IPS-15b (cell line): ENCODE measurements around the gene ZNF444.
"Not testable (repeated sequence)": the region's sequence is repeated elsewhere in the genome, so short reads cannot be mapped to it uniquely, and the experiment has no call there.

ENCODE experiments used
- H3K27me3 ChIP-seq: one replicate; pipeline ENCODE4 v1.6.1; 2013; ENCODE audit warnings: low read length; ENCODE audit not compliant: control insufficient read depth, insufficient read depth
- H3K36me3 ChIP-seq: one replicate; pipeline ENCODE4 v1.6.1; 2013; ENCODE audit warnings: low read length; ENCODE audit not compliant: control insufficient read depth, insufficient read depth
- H3K4me1 ChIP-seq: one replicate; pipeline ENCODE4 v1.6.1; 2013; ENCODE audit warnings: mild to moderate bottlenecking, low read length; ENCODE audit not compliant: control insufficient read depth, insufficient read depth
- H3K4me3 ChIP-seq: one replicate; pipeline ENCODE4 v1.5.1; 2013; ENCODE audit warnings: low read depth, low read length
- H3K9ac ChIP-seq: one replicate; pipeline ENCODE4 v1.6.1; 2013; ENCODE audit warnings: low read depth, mild to moderate bottlenecking, low read length
- H3K9me3 ChIP-seq: one replicate; pipeline ENCODE4 v1.6.1; 2013; ENCODE audit warnings: mild to moderate bottlenecking, low read length; ENCODE audit not compliant: control insufficient read depth, insufficient read depth

The ZNF444 gene

DNA sequence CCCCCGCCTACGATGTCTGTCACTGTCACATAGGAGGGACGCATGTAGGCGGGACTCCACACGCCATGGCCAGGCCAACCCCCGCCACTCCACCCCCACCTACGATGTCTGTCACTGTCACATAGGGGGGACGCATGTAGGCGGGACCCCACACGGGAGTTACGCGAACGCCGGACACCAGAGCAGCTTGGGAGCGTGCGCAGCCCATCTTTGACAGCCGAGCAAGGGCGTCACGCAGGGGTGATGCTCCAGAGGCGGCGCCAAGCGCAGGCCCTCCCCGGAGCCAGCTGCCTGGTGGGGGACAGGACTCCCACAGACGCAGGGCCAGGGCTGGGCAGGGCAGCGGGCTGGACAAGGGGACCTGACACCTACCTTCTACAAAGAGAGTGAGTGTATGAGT lies 40.0 kb upstream of the ZNF444 start:
- H3K4me1 ChIP-seq = peaks cover under 1% of the 10 kb centered on the region
- H3K27me3 ChIP-seq = no peaks in the 10 kb centered on the region
- no peak overlapping the region for H3K4me3 ChIP-seq
- no peaks in the 10 kb centered on the region for H3K9me3 ChIP-seq
- peaks cover 38% of the 10 kb centered on the region for H3K36me3 ChIP-seq
- H3K9ac ChIP-seq = no peak overlapping the region

DNA sequence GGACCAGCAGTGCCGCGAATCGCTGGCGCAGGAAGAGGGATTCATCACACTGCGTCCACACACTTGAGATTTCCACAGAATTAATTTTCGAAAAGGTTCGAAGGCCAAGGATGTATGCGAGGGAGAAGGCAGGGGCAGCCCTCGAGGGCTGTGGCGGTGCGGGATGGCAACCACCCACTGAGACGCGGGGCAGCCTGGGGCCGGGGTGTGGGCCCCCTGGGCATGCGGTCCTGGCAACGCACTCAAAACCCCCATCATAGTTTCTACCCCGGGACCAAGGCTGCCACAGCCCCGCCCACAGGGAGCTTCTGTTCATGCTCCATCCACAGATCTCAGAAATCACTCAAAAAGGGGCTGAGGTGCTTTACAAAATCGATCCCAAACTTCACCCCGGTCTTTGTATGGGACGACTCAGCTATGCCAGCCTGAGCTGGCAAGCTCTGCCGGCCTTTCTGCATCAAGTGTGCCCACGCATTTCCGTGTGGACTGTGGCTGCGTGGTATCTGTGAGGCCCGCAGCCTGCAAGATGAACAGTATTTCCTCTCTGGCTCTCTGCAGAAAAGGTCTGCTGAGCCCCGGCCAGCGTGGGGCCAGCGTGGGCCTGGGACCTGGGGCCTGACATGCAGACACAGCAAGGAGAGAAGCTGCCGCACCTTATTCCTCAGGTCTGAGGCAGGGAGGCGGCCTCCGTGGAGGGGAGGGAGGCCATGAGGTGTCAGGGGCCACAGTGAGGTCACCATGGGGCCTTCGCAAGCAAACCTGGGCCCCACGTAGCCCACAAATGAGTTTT lies 39.1 kb upstream of the ZNF444 start:
- H3K27me3 ChIP-seq = no peaks in the 10 kb centered on the region
- no peaks in the 10 kb centered on the region for H3K9me3 ChIP-seq
- H3K4me3 ChIP-seq = no peak overlapping the region
- H3K36me3 ChIP-seq = peaks cover 36% of the 10 kb centered on the region
- H3K9ac ChIP-seq = no peak overlapping the region
- H3K4me1 ChIP-seq = peaks cover 4% of the 10 kb centered on the region

DNA sequence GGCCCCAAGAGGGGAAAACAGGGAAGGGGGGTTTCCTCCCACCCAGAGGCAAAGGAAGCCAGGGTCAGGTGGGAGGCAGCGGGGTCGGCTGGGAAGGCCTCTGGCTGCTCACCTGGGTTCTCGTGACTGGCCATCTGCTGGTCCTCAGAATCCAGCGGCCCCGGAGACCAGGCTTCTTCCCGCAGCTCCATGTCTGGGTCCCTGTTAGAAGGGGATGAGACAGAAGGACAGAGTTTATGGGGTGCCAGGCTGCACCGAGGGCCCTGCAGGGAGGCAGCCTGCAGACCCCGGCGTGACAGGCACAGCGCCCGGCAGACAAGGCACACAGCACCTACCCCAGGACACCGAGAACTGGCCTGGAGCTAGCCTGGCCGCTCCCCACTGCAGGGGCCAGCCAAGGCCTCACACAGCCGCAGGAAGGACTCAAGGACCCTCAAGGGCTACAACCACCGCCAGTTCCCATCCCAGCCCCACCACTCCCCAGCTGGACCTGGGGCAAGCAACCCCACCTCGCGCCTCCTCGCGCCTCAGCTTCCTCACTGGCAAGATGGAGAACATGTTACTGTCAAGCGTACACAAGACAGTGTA lies 38.0 kb upstream of the ZNF444 start:
- Histone ChIP-seq H3K9ac (no peak overlapping the region), H3K27me3 (no peaks in the 10 kb centered on the region), H3K4me1 (peaks cover 6% of the 10 kb centered on the region), H3K36me3 (peaks cover 32% of the 10 kb centered on the region), H3K9me3 (no peaks in the 10 kb centered on the region), H3K4me3 (no peak overlapping the region)

DNA sequence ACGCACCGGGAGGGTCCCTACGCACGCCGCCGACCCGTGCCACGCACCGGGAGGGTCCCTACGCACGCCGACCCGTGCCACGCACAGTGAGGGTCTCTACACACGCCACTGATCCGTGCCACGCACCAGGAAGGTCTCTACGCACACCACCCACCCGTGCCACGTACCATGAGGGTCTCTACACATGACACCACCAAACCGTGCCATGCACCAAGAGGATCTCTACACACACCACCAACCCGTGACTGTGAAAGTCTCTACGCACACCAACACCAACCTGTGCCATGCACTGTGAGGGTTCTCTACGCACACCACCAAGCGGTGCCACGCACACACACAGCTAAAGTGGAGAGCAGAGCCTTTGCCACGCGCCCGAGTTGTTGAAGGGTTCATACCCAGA lies 36.7 kb upstream of the ZNF444 start:
- Histone ChIP-seq H3K9ac (no peak overlapping the region), H3K27me3 (no peaks in the 10 kb centered on the region), H3K36me3 (peaks cover 22% of the 10 kb centered on the region), H3K9me3 (no peaks in the 10 kb centered on the region), H3K4me1 (peaks cover 14% of the 10 kb centered on the region), H3K4me3 (no peak overlapping the region)

DNA sequence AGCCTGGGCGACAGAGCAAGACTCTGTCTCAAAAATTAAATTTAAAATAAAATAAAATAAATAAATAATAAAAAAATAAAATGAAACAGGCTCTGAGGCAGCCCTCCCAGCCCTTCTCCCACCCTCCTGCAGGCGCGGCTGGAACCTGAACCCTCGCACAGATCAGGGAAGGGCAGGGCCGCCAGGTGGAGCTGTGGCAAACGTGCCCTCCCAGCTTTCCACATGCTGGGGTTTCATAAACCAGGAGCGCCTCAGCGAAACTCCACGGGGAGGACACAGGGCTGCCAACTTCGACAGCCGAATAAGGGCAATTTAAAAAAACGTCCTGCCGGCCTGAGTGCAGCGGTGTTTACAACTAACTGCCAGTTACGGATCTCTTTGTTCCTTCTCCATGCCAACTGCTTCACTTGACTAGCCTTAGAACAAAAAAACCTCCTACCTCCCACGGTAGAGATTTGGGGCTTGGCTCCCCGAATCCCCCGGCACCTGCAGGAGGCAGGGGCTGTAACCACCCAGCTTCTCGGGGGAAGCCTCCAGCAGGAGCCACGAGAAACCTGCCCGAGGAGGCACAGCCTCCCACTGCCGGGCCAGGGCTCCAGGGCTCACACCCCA lies 35.9 kb upstream of the ZNF444 start:
- Histone ChIP-seq H3K9me3 (no peaks in the 10 kb centered on the region), H3K4me3 (no peak overlapping the region), H3K27me3 (no peaks in the 10 kb centered on the region), H3K36me3 (peaks cover 22% of the 10 kb centered on the region), H3K9ac (peak overlapping the region; percentile 4), H3K4me1 (peaks cover 14% of the 10 kb centered on the region)

DNA sequence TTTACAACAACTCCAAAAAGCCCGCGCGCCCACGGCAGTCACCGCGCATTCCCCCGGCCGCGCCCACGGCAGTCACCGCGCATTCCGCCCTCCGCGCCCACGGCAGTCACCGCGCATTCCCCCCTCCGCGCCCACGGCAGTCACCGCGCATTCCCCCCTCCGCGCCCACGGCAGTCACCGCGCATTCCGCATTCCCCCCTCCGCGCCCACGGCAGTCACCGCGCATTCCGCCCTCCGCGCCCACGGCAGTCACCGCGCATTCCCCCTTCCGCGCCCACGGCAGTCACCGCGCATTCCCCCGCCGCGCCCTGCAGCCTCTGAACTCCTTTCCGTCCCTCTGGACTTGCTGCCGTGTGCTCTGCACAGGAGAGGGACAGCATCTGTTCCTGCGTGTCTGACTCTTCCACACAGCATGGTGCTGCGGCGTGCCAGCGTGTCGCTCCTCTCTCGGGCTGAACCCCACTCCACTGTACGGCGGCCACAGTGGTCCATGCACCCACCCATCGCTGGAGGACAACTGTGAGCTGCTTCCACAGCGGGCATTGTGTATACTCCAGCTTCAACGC lies 35.2 kb upstream of the ZNF444 start:
- not testable (repeated sequence) for H3K9ac ChIP-seq, H3K27me3 ChIP-seq, H3K4me3 ChIP-seq, H3K9me3 ChIP-seq
- Histone ChIP-seq H3K36me3 (peaks cover 19% of the 10 kb centered on the region), H3K4me1 (peaks cover 16% of the 10 kb centered on the region)

DNA sequence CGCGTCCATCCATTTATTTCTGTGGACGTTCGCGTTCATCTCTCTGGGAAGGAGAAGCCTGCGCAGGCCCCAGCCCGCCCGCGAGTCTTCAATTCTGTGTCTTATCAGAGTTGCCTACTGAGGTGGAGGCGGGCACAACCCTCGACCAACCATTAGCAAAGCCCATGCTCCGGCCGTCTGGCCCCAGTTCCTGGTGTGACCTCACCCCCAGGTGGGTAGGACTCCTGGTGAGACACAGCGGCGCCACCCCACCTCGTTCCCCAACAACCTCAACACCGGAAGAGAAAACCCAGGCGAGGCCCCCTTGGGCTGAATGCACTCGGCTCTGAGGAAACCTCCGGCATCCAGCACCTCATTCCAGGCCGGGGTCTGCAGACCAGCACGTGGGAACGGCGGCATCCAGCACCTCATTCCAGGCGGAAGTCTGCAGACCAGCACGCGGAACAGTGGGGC lies 34.7 kb upstream of the ZNF444 start:
- no peaks in the 10 kb centered on the region for H3K9me3 ChIP-seq
- peaks cover 16% of the 10 kb centered on the region for H3K4me1 ChIP-seq
- H3K4me3 ChIP-seq = no peak overlapping the region
- no peak overlapping the region for H3K9ac ChIP-seq
- peaks cover 14% of the 10 kb centered on the region for H3K36me3 ChIP-seq
- no peaks in the 10 kb centered on the region for H3K27me3 ChIP-seq

DNA sequence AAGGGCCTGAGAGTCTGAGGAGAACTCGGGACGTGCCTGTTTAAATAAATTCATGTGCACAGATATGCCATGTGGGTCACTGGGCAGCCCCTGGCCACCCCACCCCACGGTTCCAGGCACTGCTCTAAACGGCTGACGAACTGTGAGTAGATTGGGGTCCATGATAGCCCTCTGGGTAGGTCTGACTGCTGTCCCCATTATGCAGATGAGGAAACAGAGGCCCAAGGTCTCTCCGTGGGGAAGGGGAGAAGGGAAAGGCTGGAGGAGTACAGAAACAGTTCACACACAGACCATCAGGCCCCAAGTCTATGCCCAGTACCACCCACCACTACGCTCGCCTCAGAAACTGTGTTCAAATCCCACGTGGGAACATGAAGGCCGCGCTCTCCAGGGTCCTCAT lies 34.1 kb upstream of the ZNF444 start:
- H3K36me3 ChIP-seq = peaks cover 9% of the 10 kb centered on the region
- peaks cover 16% of the 10 kb centered on the region for H3K4me1 ChIP-seq
- no peak overlapping the region for H3K9ac ChIP-seq
- H3K4me3 ChIP-seq = no peak overlapping the region
- H3K9me3 ChIP-seq = no peaks in the 10 kb centered on the region
- H3K27me3 ChIP-seq = no peaks in the 10 kb centered on the region

DNA sequence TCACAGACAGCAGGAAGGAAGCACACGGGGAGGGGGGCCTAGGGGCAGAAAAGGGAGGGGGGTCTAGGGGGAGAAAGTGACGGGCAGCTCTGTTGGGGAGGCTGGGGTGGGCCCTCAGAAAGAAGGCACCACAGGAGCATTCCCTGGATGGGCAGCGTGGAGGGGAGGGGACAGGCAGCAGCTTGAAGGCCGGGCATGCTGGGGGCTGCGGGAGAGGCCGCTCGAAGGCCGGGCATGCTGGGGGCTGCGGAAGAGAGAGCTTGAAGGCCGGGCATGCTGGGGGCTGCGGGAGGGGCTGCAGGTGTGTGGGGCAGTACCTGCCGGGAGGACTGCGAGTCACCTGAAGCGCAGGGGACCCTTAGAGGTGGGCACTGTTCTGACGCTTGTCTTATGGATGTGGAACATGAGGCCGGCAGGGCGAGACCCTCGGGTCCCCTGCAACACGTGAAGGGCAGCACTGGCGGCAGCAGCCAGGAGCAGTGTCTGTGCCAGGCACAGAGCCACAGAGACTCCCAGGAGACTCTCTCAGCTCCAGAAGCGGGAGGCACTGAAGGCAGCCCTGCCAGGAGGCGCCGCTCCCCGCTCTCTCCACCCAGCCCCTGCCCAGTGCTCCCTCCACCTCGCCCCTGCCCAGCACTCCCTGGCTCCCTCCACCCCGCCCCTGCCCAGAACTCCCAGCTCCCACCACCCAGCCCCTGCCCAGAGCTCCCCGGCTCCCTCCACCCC lies 33.3 kb upstream of the ZNF444 start:
- Histone ChIP-seq H3K4me3 (no peak overlapping the region), H3K9me3 (no peaks in the 10 kb centered on the region), H3K27me3 (no peaks in the 10 kb centered on the region), H3K4me1 (peaks cover 16% of the 10 kb centered on the region), H3K36me3 (peaks cover 3% of the 10 kb centered on the region), H3K9ac (no peak overlapping the region)

DNA sequence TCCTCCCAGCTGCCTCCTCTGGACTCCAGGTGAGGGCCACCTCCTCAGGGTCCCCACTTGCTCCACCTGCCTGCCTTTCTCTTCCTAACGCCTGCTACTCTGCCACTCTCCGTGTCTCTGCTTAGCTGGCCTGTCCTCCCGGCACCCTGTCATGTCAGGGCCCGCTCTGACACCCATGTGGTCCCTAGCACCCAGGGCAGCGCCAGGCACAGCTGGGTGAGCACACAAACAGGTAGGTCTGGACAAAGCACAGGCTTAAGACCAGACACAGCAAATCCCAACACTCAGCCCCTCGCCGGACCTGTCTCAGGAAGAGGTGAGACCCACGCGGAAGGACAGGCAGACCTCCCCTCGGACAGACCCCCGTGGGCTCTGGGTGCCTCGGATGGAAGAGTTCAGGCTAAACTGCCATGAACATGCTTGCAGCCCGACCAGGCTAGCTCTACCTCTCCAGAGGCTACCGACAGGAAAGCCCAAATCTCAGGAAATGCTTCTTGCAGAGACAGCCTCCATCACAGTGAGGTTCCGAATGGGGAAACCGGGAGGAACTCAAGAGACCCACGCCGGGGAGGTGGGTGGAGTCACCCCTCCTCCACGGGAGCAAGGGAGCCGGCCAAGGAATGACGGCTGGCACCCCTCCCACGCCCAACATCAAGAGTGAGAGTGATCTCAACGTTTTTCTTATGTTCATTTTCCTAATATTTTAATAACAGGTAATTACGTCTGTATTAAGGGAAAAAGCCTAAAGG lies 32.5 kb upstream of the ZNF444 start:
- Histone ChIP-seq H3K9me3 (no peaks in the 10 kb centered on the region), H3K4me1 (peaks cover 23% of the 10 kb centered on the region), H3K9ac (peak overlapping the region; percentile 47), H3K36me3 (no peaks in the 10 kb centered on the region), H3K27me3 (no peaks in the 10 kb centered on the region), H3K4me3 (no peak overlapping the region)

DNA sequence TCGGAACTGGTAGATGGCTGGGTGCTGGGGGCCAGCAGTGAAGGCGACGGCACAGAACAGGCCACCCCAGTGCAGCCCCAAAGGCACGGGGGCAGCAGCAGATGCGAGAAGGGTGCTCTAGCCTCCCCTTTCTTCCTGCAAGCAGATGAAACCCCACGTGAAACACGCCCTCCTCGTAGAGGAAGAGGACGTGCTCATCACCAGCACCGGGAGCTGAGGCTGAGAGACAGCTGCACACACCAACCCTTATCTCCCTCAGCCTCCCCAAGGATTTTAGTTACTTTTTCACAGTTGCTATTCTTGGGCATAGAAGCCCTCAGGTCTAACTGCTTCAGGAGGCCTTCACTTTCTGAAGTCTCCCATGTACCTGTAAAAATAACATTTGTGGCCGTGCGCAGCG lies 31.9 kb upstream of the ZNF444 start:
- Histone ChIP-seq H3K4me1 (peaks cover 27% of the 10 kb centered on the region), H3K36me3 (no peaks in the 10 kb centered on the region), H3K27me3 (no peaks in the 10 kb centered on the region), H3K9me3 (no peaks in the 10 kb centered on the region), H3K9ac (no peak overlapping the region), H3K4me3 (no peak overlapping the region)
